ENCODE measurements around the gene FANCI. TPM values are rescaled to one million over a fixed set of nuclear protein-coding genes. Genes with fewer than 3 reads are reported as not detected.

The FANCI gene
- total and polyA plus RNA-seq, 2 of the 13 experiments (the other 11 are each of a cell fraction or from before 2014, with no cell fraction given), result 15.7 to 68.8 TPM

DNA sequence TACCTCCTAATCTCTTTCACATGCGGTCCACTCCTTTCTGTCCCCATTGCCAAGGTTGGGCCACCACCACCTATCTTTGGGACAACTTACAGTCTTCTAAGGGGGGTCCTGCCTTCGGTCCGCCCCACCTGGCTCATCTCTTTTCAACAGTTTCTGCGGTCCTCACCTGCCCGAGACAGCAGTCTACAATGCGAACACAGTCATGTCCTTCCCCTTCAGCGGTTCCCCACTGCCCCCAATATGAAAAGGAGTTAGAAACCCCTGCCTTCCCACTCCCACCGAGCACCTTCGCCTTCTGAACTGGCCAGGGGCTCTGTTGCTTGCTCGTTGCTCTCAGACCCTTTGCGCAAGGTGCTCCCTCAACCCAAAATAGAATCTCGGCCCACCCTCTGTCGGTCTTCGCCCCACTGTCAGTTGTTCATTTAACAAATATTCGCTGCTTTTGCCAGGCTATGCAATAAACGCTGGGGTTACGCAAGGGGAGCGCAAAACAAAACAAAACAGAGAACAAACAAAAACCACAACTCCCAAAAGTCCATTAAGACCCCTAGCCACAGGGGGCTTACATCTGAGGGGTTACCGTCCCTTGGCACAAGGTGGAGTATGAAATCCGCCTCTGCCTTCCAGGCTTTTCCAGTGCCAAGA, 611 bp upstream of the FANCI start (continued):
- TF ChIP-seq DZIP1 (CRISPR knock-in tag; IDR thresholded peaks at IDR 0.05), result no peak
- TF ChIP-seq HES4 (CRISPR knock-in tag; IDR thresholded peaks at IDR 0.05; ENCODE audit: borderline replicate concordance), result no peak
- no peak for TF ChIP-seq NKX3-1 (CRISPR knock-in tag; IDR thresholded peaks at IDR 0.05)
- no peak for TF ChIP-seq ZNF552 (CRISPR knock-in tag; IDR thresholded peaks at IDR 0.05; ENCODE audit: borderline replicate concordance)
- TF ChIP-seq ZBTB1 (CRISPR knock-in tag; IDR thresholded peaks at IDR 0.05; ENCODE audit: borderline replicate concordance), result no peak
- no peak for TF ChIP-seq EZH2 (conservative IDR thresholded peaks at IDR 0.05; ENCODE audit: low read depth, low read length)
- TF ChIP-seq ZNF556 (CRISPR knock-in tag; IDR thresholded peaks at IDR 0.05; ENCODE audit: borderline replicate concordance), result no peak
- no peak for TF ChIP-seq MAFK (conservative IDR thresholded peaks at IDR 0.05 in 1 of 2, IDR thresholded peaks at IDR 0.05 in 1 of 2; ENCODE audit: low read length in 2 of 2)
- no peak for TF ChIP-seq CHD2 (IDR thresholded peaks at IDR 0.05; ENCODE audit: low read depth, low read length)
- no peak for TF ChIP-seq PTBP1 (IDR thresholded peaks at IDR 0.05; ENCODE audit: low read depth, low read length, poor library complexity, severe bottlenecking)
- TF ChIP-seq, protein P1, sequence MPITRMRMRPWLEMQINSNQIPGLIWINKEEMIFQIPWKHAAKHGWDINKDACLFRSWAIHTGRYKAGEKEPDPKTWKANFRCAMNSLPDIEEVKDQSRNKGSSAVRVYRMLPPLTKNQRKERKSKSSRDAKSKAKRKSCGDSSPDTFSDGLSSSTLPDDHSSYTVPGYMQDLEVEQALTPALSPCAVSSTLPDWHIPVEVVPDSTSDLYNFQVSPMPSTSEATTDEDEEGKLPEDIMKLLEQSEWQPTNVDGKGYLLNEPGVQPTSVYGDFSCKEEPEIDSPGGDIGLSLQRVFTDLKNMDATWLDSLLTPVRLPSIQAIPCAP (CRISPR knock-in tag; IDR thresholded peaks at IDR 0.05; ENCODE audit: low read depth), result no peak
- TF ChIP-seq ZNF253 (CRISPR knock-in tag; IDR thresholded peaks at IDR 0.05; ENCODE audit: borderline replicate concordance), result no peak
- TF ChIP-seq IRF2 (CRISPR knock-in tag; IDR thresholded peaks at IDR 0.05), result no peak
- no peak for TF ChIP-seq KDM6A (CRISPR knock-in tag; IDR thresholded peaks at IDR 0.05; ENCODE audit: low read depth)
- TF ChIP-seq ATF7 (IDR thresholded peaks at IDR 0.05), result no peak
- TF ChIP-seq ATF7 (CRISPR knock-in tag; IDR thresholded peaks at IDR 0.05), result no peak
- 0 out of 2 replicates have a peak, but pooled peaks have one; percentile 38 for TF ChIP-seq ZNF33A (CRISPR knock-in tag; IDR thresholded peaks at IDR 0.05; ENCODE audit: borderline replicate concordance)
- no peak for TF ChIP-seq ZNF121 (CRISPR knock-in tag; IDR thresholded peaks at IDR 0.05)
- TF ChIP-seq NPAS2 (CRISPR knock-in tag; IDR thresholded peaks at IDR 0.05; ENCODE audit: borderline replicate concordance), result no peak
- TF ChIP-seq ZNF570 (CRISPR knock-in tag; IDR thresholded peaks at IDR 0.05; ENCODE audit: borderline replicate concordance), result no peak
- no peak for TF ChIP-seq ATRX (CRISPR knock-in tag; IDR thresholded peaks at IDR 0.05; ENCODE audit: borderline replicate concordance)
- TF ChIP-seq HOMEZ (CRISPR knock-in tag; IDR thresholded peaks at IDR 0.05; ENCODE audit: low read depth), result no peak
- TF ChIP-seq ZNF335 (CRISPR knock-in tag; IDR thresholded peaks at IDR 0.05), result no peak
- 0 out of 2 replicates have a peak, but pooled peaks have one; percentile 3 for TF ChIP-seq ZNF776 (CRISPR knock-in tag; IDR thresholded peaks at IDR 0.05)
- no peak for TF ChIP-seq ZNF691 (CRISPR knock-in tag; IDR thresholded peaks at IDR 0.05; ENCODE audit: borderline replicate concordance, low read depth)
- no peak for TF ChIP-seq JDP2 (CRISPR knock-in tag; IDR thresholded peaks at IDR 0.05; ENCODE audit: borderline replicate concordance)

All from HepG2 (cell line).